Vagina (tissue), 2 donors: ENCODE data around the gene CHD5.

ENCODE experiments used
- POLR2A ChIP-seq, 2 donors: fragments of 450-650 bp; IDR thresholded peaks; one replicate each; pipeline ENCODE4 v1.6.1; 2017; ENCODE audit warnings: antibody characterized with exemption in 2 of 2, mild to moderate bottlenecking in 2 of 2, moderate library complexity in 2 of 2
- POLR2AphosphoS5 ChIP-seq, 2 donors: sonication (generic); formaldehyde crosslinking; IDR thresholded peaks; one replicate each; pipeline ENCODE4 v1.9.0; 2017; ENCODE audit warnings: antibody characterized with exemption in 2 of 2, mild to moderate bottlenecking in 2 of 2, low read depth in 1 of 2; ENCODE audit not compliant: insufficient read depth in 1 of 2

GRCh38 chr1:6221210-6221784 is 41.2 kb upstream of the CHD5 start:
- TF ChIP-seq POLR2A (IDR thresholded peaks at IDR 0.05) (no peak), POLR2AphosphoS5 (IDR thresholded peaks at IDR 0.05; ENCODE audit: insufficient read depth in 1 of 2, low read depth in 1 of 2) (no peak)
